ENCODE data around the gene NTM.
"Not testable (repeated sequence)": the region's sequence is repeated elsewhere in the genome, so short reads cannot be mapped to it uniquely, and the experiment has no call there.

NTM gene

GRCh38 chr11:131677828-131678470 is 307.5 kb downstream of the NTM start:
- in situ Hi-C loops (cut with HindIII; ENCODE audit: low sequenced_read_pairs): no loop called here
- no peak for TF ChIP-seq CTCF (IDR thresholded peaks at IDR 0.05; ENCODE audit: low read depth, low read length)
- H3K4me3 ChIP-seq (ENCODE audit: low read depth, low read length): no peak overlapping the region
- no peak for DNase-seq (ENCODE audit: low read depth, low spot score)

- TF ChIP-seq CTCF (IDR thresholded peaks at IDR 0.05; ENCODE audit: low read depth, low read length): no peak
- no peak overlapping the region for H3K4me3 ChIP-seq (ENCODE audit: low read depth, low read length)
- in situ Hi-C loops (cut with HindIII; ENCODE audit: low sequenced_read_pairs): no loop called here
- no peak for DNase-seq (ENCODE audit: low read depth, low spot score)
Observed at GRCh38 chr11:131678658-131679340, 308.4 kb downstream of the NTM start.

GRCh38 chr11:131680448-131680847 is 310.0 kb downstream of the NTM start:
- DNase-seq (ENCODE audit: low read depth, low spot score); H3K4me3 ChIP-seq (ENCODE audit: low read depth, low read length); in situ Hi-C loops (cut with HindIII; ENCODE audit: low sequenced_read_pairs): not testable (repeated sequence)

GRCh38 chr11:131681920-131682319 is 311.5 kb downstream of the NTM start:
- no peak for DNase-seq (ENCODE audit: low read depth, low spot score)
- TF ChIP-seq CTCF (IDR thresholded peaks at IDR 0.05; ENCODE audit: low read depth, low read length): no peak
- in situ Hi-C loops (cut with HindIII; ENCODE audit: low sequenced_read_pairs): no loop called here
- no peak overlapping the region for H3K4me3 ChIP-seq (ENCODE audit: low read depth, low read length)

- no peak for TF ChIP-seq CTCF (IDR thresholded peaks at IDR 0.05; ENCODE audit: low read depth, low read length)
- no peak for DNase-seq (ENCODE audit: low read depth, low spot score)
- in situ Hi-C loops (cut with HindIII; ENCODE audit: low sequenced_read_pairs): no loop called here
- H3K4me3 ChIP-seq (ENCODE audit: low read depth, low read length): no peak overlapping the region
Observed at GRCh38 chr11:131682373-131683015, 312.1 kb downstream of the NTM start.

- TF ChIP-seq CTCF (IDR thresholded peaks at IDR 0.05; ENCODE audit: low read depth, low read length): no peak
- DNase-seq (ENCODE audit: low read depth, low spot score): no peak
- no peak overlapping the region for H3K4me3 ChIP-seq (ENCODE audit: low read depth, low read length)
- in situ Hi-C loops (cut with HindIII; ENCODE audit: low sequenced_read_pairs): no loop called here
Observed at GRCh38 chr11:131683131-131683530, 312.7 kb downstream of the NTM start.

GRCh38 chr11:131683666-131684065 is 313.3 kb downstream of the NTM start:
- no peak overlapping the region for H3K4me3 ChIP-seq (ENCODE audit: low read depth, low read length)
- no peak for TF ChIP-seq CTCF (IDR thresholded peaks at IDR 0.05; ENCODE audit: low read depth, low read length)
- DNase-seq (ENCODE audit: low read depth, low spot score): no peak
- in situ Hi-C loops (cut with HindIII; ENCODE audit: low sequenced_read_pairs): no loop called here

Data from astrocyte of the spinal cord (primary cell).